Liver (tissue), 2 donors: Measurements from ENCODE around the gene IQGAP2.
A peak's percentile ranks its signal among the peaks of the same experiment; 100 is the strongest.

ENCODE experiments used
- REST ChIP-seq: IDR thresholded peaks from 2 replicates; pipeline ENCODE4 v1.6.1; 2016; ENCODE audit warnings: antibody characterized with exemption, mild to moderate bottlenecking
- TF ChIP-seq, protein P1 (sequence below): fragments of 150-350 bp; IDR thresholded peaks from 2 replicates; pipeline ENCODE4 v1.5.1; 2017; ENCODE audit warnings: improper control_type of control experiment, low read depth, low read length; ENCODE audit not compliant: missing input control
- donor health status: healthy.

DNA sequence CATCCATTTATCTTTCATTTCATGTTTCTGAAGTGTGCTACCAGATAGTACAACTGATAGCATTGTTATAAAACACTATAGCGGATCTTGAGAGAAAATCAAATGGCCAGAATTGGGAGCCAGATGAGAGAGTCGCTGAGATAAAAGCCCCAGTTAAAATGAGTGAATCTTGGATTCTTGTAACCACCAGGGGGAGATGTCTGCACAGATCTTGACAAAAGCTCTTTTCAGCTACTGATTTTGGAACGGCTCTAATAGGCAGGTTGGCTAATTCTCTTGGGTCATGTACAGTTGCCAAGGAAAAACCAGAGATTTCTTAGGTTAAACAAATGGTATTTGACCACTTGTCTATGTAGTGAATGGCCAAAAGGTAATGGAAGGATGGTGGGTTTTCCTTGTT lies 198.4 kb downstream of the IQGAP2 start:
- TF ChIP-seq REST: no peak
- TF ChIP-seq, protein P1, sequence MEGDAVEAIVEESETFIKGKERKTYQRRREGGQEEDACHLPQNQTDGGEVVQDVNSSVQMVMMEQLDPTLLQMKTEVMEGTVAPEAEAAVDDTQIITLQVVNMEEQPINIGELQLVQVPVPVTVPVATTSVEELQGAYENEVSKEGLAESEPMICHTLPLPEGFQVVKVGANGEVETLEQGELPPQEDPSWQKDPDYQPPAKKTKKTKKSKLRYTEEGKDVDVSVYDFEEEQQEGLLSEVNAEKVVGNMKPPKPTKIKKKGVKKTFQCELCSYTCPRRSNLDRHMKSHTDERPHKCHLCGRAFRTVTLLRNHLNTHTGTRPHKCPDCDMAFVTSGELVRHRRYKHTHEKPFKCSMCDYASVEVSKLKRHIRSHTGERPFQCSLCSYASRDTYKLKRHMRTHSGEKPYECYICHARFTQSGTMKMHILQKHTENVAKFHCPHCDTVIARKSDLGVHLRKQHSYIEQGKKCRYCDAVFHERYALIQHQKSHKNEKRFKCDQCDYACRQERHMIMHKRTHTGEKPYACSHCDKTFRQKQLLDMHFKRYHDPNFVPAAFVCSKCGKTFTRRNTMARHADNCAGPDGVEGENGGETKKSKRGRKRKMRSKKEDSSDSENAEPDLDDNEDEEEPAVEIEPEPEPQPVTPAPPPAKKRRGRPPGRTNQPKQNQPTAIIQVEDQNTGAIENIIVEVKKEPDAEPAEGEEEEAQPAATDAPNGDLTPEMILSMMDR: peak; percentile 67
